Tibial nerve (tissue), 4 donors: ENCODE results near the gene TRPM4. TPM values are rescaled to one million over a fixed set of nuclear protein-coding genes. Genes with fewer than 3 reads are reported as not detected.
A peak's percentile ranks its signal among the peaks of the same experiment; 100 is the strongest.
"Not testable (repeated sequence)": the region's sequence is repeated elsewhere in the genome, so short reads cannot be mapped to it uniquely, and the experiment has no call there.

ENCODE experiments used
- DNase-seq, 2 donors: peaks; one replicate each; pipeline ENCODE4 v3.0.0-alpha.2; 2019; ENCODE audit warnings: low spot score in 2 of 2
- H3K27ac ChIP-seq, 4 donors: fragments of 200-600 bp; sonication (generic) in 3 of 4; one replicate each; pipeline ENCODE4 v1.5.1; 2017 to 2019; ENCODE audit warnings: mild to moderate bottlenecking in 1 of 4
- H3K27me3 ChIP-seq, 2 donors: fragments of 200-600 bp; sonication (generic) in 1 of 2; one replicate each; pipeline versions ENCODE4 v1.5.1 to v1.6.0; 2017 to 2019
- H3K36me3 ChIP-seq, 3 donors: fragments of 200-600 bp; sonication (generic); one replicate each; pipeline ENCODE4 v1.5.1; 2018 to 2019
- H3K4me1 ChIP-seq, 4 donors: fragments of 200-600 bp; sonication (generic) in 3 of 4; one replicate each; pipeline ENCODE4 v1.5.1; 2017 to 2019
- H3K4me3 ChIP-seq, 4 donors: fragments of 200-600 bp; sonication (generic) in 3 of 4; one replicate each; pipeline ENCODE4 v1.5.1; 2017 to 2019; ENCODE audit warnings: mild to moderate bottlenecking in 1 of 4, moderate library complexity in 1 of 4
- H3K9me3 ChIP-seq, 4 donors: fragments of 200-600 bp; sonication (generic) in 3 of 4; one replicate each; pipeline ENCODE4 v1.5.1; 2017 to 2019
- CTCF ChIP-seq, 5 experiments: fragments of 200-600 bp in 3 of 5; fragments of 450-650 bp in 2 of 5; sonication (generic) in 3 of 5; IDR thresholded peaks; one replicate each; pipeline ENCODE4 v1.5.1; 2016 to 2019; ENCODE audit warnings: antibody characterized with exemption in 5 of 5, mild to moderate bottlenecking in 3 of 5, moderate library complexity in 2 of 5
- EP300 ChIP-seq, 2 donors: sonication (generic); formaldehyde crosslinking; IDR thresholded peaks; one replicate each; pipeline ENCODE4 v1.6.1; 2017; ENCODE audit warnings: antibody characterized with exemption in 2 of 2, mild to moderate bottlenecking in 1 of 2
- POLR2A ChIP-seq, 2 donors: fragments of 450-650 bp; IDR thresholded peaks; one replicate each; pipeline ENCODE4 v1.6.1; 2017; ENCODE audit warnings: antibody characterized with exemption in 2 of 2, mild to moderate bottlenecking in 2 of 2, moderate library complexity in 2 of 2
- WGBS, 2 donors: methylation state at CpG; one replicate each; pipeline ENCODE4 v1.1.5; 2018; 5-methylcytosine and 5-hydroxymethylcytosine counted together
- total RNA-seq, 4 donors: library from RNA; depleted of rRNA; stranded (reverse); fragments of >200 nt; gene quantifications; one replicate each; pipeline ENCODE4 v1.1.0, GENCODE V29; 2016

The TRPM4 gene
- total RNA-seq, 4 donors from 2014 or later: 12.6 to 22.4 (median 16.7) TPM

DNA sequence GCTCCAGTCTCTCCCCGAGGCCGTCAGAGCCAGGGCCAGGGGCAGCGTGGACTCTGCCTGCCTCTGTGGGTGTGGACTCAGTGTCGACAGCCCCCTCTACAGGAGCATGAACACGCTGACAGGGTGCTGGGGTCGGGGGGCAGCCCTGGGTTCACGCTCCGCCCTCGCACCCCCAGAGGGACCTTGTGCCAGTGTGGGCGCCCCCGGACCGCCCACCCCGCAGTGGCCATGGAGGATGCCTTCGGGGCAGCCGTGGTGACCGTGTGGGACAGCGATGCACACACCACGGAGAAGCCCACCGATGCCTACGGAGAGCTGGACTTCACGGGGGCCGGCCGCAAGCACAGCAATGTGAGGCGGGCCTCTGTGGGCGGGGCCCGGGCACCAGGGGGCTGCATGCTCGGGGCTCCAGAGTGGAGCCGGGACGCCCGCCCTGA, 8.3 kb downstream of the TRPM4 start:
- no peak for TF ChIP-seq POLR2A (IDR thresholded peaks at IDR 0.05)
- TF ChIP-seq EP300 (IDR thresholded peaks at IDR 0.05): no peak
- no peak for TF ChIP-seq CTCF (IDR thresholded peaks at IDR 0.05)
- DNase-seq: no peak
- 24 to 25% methylated on average over 16 to 30 of the region's 30 CpGs for WGBS, 2 donors
- H3K4me3 ChIP-seq: no peak overlapping the region
- peak overlapping the region in 2 of 4 donors; percentile 49 to 52 for H3K27ac ChIP-seq
- no peaks in the 10 kb centered on the region for H3K9me3 ChIP-seq
- H3K27me3 ChIP-seq: peaks cover 0 to 29% of the 10 kb centered on the region in 2 donors
- H3K4me1 ChIP-seq: peaks cover 0 to 12% (median 0%) of the 10 kb centered on the region in 4 donors
- H3K36me3 ChIP-seq: peaks cover 0 to 27% (median 0%) of the 10 kb centered on the region in 3 donors

- Histone ChIP-seq H3K36me3 (peaks cover 0 to 48% (median 0%) of the 10 kb centered on the region in 3 donors), H3K27me3 (peaks cover 0 to 25% of the 10 kb centered on the region in 2 donors), H3K9me3 (no peaks in the 10 kb centered on the region), H3K27ac (no peak overlapping the region), H3K4me3 (no peak overlapping the region), H3K4me1 (peaks cover 0 to 12% (median 0%) of the 10 kb centered on the region in 4 donors)
- WGBS, 2 donors: 60 to 73% methylated on average over 21 to 25 of the region's 25 CpGs
- TF ChIP-seq POLR2A (IDR thresholded peaks at IDR 0.05) (no peak), CTCF (IDR thresholded peaks at IDR 0.05) (no peak), EP300 (IDR thresholded peaks at IDR 0.05) (no peak)
- no peak for DNase-seq
Observed at GRCh38 chr19:49167857-49168409, 10.3 kb downstream of the TRPM4 start.

- Histone ChIP-seq H3K9me3 (no peaks in the 10 kb centered on the region), H3K36me3 (peaks cover 0 to 53% (median 0%) of the 10 kb centered on the region in 3 donors), H3K27ac (no peak overlapping the region), H3K4me3 (no peak overlapping the region), H3K4me1 (peaks cover 0 to 12% (median 0%) of the 10 kb centered on the region in 4 donors), H3K27me3 (peaks cover 0 to 25% of the 10 kb centered on the region in 2 donors)
- WGBS, 2 donors: 90 to 97% methylated on average over 23 of the region's 23 CpGs
- TF ChIP-seq POLR2A (IDR thresholded peaks at IDR 0.05) (no peak), CTCF (IDR thresholded peaks at IDR 0.05) (no peak), EP300 (IDR thresholded peaks at IDR 0.05) (no peak)
- no peak for DNase-seq
Observed at GRCh38 chr19:49168421-49168820, 10.8 kb downstream of the TRPM4 start.

GRCh38 chr19:49173198-49173597, 15.6 kb downstream of the TRPM4 start:
- no peak for DNase-seq
- H3K27me3 ChIP-seq: no peaks in the 10 kb centered on the region
- no peaks in the 10 kb centered on the region for H3K4me1 ChIP-seq
- H3K36me3 ChIP-seq: peaks cover 0 to 61% (median 0%) of the 10 kb centered on the region in 3 donors
- H3K4me3 ChIP-seq: no peak overlapping the region
- H3K9me3 ChIP-seq: no peaks in the 10 kb centered on the region
- no peak overlapping the region for H3K27ac ChIP-seq
- 94 to 96% methylated on average over 2 of the region's 2 CpGs for WGBS, 2 donors
- TF ChIP-seq EP300 (IDR thresholded peaks at IDR 0.05): no peak
- TF ChIP-seq POLR2A (IDR thresholded peaks at IDR 0.05): no peak
- no peak for TF ChIP-seq CTCF (IDR thresholded peaks at IDR 0.05)

DNA sequence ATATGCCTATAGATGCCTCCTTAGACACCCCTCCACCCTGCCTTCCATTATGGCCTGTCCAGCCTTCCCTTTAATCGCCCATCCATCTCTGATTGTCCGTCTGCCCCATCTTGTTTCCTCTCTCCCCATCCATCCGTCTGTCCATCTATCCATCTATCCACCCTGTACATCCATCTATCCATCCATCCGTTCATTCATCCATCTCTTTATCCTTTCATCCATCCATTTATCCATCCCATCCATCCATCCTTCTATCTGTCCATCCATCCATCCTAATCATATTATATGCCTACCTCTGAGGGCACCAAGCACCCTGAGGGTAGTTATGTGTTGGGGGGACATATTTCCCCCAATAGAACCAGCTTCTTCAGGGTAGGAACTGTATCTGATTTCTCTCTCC, 23.1 kb downstream of the TRPM4 start:
- H3K4me1 ChIP-seq: no peaks in the 10 kb centered on the region
- WGBS, 2 donors: 92 to 93% methylated on average over 4 of the region's 4 CpGs
- peaks cover 0 to 40% (median 0%) of the 10 kb centered on the region in 3 donors for H3K36me3 ChIP-seq

GRCh38 chr19:49182010-49182847, 24.6 kb downstream of the TRPM4 start:
- not testable (repeated sequence) for H3K27me3 ChIP-seq, DNase-seq, H3K27ac ChIP-seq, H3K4me1 ChIP-seq, H3K4me3 ChIP-seq
- peaks cover 0 to 11% (median 0%) of the 10 kb centered on the region in 4 donors for H3K9me3 ChIP-seq
- peaks cover 0 to 44% (median 0%) of the 10 kb centered on the region in 3 donors for H3K36me3 ChIP-seq
- WGBS, 2 donors: 70 to 80% methylated on average over 20 of the region's 20 CpGs

More for the DNA sequence above, 23.1 kb downstream of the TRPM4 start:
- DNase-seq: no peak
- Histone ChIP-seq H3K27ac (no peak overlapping the region), H3K4me3 (no peak overlapping the region), H3K9me3 (peaks cover 0 to 11% (median 0%) of the 10 kb centered on the region in 4 donors), H3K27me3 (no peaks in the 10 kb centered on the region)
- no peak for TF ChIP-seq EP300 (IDR thresholded peaks at IDR 0.05)
